ENCODE data around the gene RPL22. TPM values are rescaled to one million over a fixed set of nuclear protein-coding genes. Genes with fewer than 3 reads are reported as not detected.

RPL22 gene
- total RNA-seq, 1 donor from 2014 or later: 133 TPM

GRCh38 chr1:6157528-6158174, 41.7 kb downstream of the RPL22 start:
- no peak for DNase-seq (ENCODE audit: extremely low read depth, low read depth, low spot score)

- no peak for DNase-seq (ENCODE audit: extremely low read depth, low read depth, low spot score)
Observed at GRCh38 chr1:6157132-6157527, 42.3 kb downstream of the RPL22 start.

- DNase-seq (ENCODE audit: extremely low read depth, low read depth, low spot score): no peak
Observed at GRCh38 chr1:6154525-6155319, 44.7 kb downstream of the RPL22 start.

DNA sequence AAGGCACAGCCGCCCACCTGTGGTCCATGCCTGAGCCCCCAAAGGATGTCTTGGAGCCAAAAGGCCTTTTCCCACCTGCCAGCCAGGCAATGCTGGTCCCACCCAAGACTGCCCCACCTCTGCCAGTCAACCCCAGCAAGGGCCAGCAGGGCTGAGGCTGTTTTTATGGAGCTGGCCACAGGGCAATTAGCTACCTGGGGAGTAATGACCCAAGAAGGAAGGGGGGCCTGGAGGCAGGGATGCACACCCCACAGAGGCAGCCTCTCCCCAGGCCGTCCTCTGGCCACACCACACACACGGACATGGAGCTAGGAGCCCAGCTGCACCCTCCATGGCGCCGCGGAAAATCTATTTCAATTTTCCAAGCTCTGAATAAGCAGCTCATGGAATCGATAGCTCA, 46.5 kb downstream of the RPL22 start:
- DNase-seq (ENCODE audit: extremely low read depth, low read depth, low spot score): no peak

GRCh38 chr1:6152181-6152580, 47.2 kb downstream of the RPL22 start:
- no peak for DNase-seq (ENCODE audit: extremely low read depth, low read depth, low spot score)

GRCh38 chr1:6151291-6151822, 48.0 kb downstream of the RPL22 start:
- DNase-seq (ENCODE audit: extremely low read depth, low read depth, low spot score): no peak

GRCh38 chr1:6150006-6150938, 49.1 kb downstream of the RPL22 start:
- DNase-seq (ENCODE audit: extremely low read depth, low read depth, low spot score): no peak

- no peak for DNase-seq (ENCODE audit: extremely low read depth, low read depth, low spot score)
Observed at GRCh38 chr1:6149597-6149996, 49.8 kb downstream of the RPL22 start.

DNA sequence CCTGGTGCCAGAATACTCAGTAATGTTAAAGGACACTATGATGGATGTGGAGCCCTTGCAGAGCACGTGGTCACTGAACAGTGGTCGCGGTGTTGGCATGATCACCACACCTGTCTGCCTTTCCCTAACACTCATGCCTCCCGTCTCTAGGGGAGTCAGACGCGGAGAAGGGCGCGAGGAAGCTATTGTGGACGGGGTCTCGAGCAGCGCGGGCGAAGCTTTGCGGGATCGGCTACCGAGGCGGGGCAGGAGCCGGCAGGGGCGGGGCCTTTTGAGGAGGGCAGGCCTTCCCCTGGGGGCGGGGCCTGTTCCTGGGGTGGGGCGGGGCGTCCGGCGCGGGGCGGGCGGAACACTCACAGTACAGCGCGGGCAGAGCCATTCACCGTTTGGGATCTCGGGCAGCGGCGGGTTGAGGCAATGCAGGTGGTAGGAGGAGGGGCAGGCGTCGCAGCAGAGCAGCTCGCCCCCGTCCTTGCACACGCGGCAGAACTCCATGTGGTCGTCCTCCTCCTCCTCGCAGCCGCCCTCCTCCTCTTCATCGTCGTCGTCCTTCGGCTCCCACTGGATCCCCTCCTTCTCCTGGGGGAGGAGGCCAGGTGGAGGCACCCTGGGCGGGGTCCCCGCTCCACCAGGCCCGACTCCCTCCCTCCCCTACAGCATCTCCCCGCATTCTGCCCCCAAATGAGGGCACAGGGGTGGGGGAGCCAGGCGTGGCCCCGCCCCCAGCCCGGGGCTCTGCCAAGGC, 50.7 kb downstream of the RPL22 start:
- DNase-seq (ENCODE audit: extremely low read depth, low read depth, low spot score): no peak

DNA sequence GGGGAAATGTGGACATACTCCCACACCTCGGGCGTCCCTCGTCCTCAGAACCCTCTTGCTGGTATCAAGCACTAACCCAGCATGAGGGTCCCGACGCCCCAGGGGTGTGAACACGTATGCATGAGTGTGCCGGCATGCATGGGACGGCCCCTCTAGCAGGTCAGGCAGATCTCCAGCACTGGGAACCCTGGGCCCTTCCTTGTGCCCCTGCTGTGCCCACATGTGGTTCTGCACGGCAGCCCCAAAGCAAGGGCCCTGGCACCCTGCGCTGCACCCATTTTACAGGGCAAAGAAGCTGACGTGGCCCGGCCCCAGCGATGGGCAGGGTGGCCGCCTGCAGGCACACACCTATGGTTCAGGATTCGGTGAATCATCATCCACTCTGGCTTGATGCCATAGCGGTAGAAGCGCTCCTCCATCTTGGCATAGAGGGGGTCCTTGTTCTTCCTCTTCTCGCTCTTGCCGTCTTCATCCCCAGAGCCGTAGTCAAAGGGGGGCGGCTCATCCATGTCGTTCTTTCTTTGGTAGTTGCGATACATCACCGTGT, 53.5 kb downstream of the RPL22 start:
- no peak for DNase-seq (ENCODE audit: extremely low read depth, low read depth, low spot score)

DNA sequence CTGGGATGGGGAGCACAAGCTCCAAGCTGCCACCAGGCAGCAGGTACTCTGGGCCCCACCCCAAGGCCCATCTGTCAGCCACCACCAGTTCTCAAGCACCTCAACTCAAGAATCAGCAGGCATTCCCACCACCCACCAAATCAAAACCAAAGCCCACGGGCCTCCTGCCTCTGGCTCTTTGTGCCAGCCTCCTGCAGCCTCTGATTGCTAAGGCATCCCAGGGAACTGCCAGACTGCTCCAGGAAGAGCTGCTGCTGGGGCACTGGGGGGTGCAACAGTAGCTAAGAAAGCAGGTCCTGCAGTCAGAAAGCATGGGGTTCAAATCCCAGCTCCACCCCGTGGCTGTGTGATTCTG, 54.0 kb downstream of the RPL22 start:
- DNase-seq (ENCODE audit: extremely low read depth, low read depth, low spot score): no peak

DNA sequence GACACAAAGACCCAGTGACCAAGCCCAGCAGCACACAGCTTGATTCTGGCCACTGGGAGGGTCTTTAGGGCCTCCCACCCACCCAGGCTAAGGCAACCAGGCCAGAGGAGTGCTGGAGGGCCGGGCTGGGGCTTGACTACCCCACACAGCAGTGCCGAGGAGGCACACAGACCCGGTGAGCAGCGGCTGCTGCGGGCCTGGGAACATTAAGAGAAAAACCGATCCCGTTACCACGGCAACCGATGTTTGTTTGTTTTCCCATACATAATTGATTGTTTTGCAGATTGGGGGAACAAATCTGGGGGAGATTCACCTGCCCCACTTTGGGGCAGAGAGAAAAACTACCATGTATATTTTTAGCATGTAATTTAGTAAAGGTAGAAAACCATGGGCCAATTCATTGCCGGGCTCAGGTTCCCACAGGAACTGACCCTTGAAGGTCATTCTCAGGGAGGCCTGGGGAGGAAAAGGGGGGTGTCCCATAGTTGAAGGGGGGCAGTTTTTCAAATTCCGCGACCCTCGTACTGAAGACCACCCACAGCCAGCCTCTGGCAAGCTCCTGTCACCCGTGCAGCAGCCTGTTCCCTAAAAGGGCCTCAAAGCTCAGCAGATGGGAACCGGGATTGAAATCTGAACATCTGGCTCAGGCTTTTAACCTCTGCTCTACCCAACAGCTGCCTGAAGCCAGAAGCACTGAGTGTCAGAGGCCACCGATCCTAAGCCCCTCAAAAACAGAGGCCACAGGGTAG, 54.6 kb downstream of the RPL22 start:
- DNase-seq (ENCODE audit: extremely low read depth, low read depth, low spot score): no peak

- DNase-seq (ENCODE audit: extremely low read depth, low read depth, low spot score): no peak
Observed at GRCh38 chr1:6144175-6144574, 55.2 kb downstream of the RPL22 start.

DNA sequence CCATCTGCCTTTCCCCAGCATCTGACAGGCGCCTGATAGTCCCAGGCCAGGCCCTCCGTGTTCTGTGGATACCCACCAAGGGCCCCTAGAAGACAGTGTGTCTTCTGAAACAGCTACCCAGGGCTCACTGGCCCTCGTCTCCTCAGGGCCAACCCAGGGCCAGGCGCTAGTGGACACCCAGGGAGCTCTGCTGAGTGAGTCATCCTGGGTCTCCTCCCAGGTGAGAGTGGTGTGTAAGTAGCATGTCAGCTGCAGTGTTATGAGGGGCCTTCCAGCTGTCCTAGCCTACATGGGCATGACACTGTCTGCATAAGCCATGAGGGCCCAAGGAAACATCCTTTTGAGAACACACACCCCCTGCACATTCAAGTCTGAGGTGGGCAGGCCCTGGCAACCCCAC, 56.0 kb downstream of the RPL22 start:
- DNase-seq (ENCODE audit: extremely low read depth, low read depth, low spot score): no peak

GRCh38 chr1:6142734-6143133, 56.7 kb downstream of the RPL22 start:
- no peak for DNase-seq (ENCODE audit: extremely low read depth, low read depth, low spot score)

DNA sequence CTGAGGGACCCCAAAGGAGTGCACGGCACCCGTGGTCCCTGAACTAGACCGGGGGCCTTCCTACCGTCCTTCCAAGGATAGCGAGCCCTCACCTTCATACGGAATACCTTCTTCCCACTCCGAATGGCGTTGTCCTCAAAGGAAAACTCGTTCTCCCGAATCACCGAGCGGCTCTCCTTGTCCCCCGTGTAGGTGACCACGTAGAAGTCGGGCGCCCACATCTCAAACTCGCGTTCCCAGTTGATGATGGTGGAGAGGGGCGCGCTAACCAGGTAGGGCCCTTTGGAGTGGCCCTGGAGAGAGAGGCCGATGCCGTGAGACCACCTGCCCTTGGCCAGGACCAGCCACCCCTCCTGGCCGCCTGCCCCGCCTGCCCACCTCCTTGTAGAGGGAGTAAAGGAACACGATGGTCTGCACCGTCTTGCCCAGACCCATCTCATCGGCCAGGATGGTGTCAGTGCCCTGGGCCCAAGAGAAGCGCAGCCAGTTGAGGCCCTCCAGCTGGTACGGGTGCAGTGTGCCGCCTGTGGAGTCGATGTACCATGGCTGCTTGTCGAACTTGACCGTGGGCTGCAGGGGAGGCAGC, 57.3 kb downstream of the RPL22 start:
- no peak for DNase-seq (ENCODE audit: extremely low read depth, low read depth, low spot score)

- DNase-seq (ENCODE audit: extremely low read depth, low read depth, low spot score): no peak
Observed at GRCh38 chr1:6141592-6141991, 57.8 kb downstream of the RPL22 start.

- no peak for DNase-seq (ENCODE audit: extremely low read depth, low read depth, low spot score)
Observed at GRCh38 chr1:6140413-6140812, 59.0 kb downstream of the RPL22 start.

DNA sequence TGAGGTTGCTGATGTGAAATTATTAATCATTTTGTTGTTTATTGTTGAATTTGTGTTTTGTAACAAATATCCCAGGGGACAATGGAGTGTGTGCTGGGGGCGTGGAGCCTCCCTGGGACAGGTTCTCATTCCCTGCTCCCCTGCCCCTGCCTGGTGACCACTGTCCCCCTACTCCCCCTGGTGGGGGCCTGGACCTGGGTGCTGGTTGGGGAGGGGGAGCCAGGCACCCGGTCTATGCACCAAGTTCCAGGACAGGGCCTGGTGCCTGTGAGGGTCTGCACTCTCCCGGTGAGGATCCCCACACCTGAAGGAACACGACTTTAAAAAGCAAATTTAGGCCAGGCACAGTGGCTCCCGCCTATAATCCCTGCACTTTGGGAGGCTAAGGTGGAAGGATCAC, 61.6 kb downstream of the RPL22 start:
- DNase-seq (ENCODE audit: extremely low read depth, low read depth, low spot score): no peak

All from glomerular endothelial cell (primary cell).